ENCODE data around the gene SMIM10L2A. TPM values are rescaled to one million over a fixed set of nuclear protein-coding genes. Genes with fewer than 3 reads are reported as not detected.
A peak's percentile ranks its signal among the peaks of the same experiment; 100 is the strongest.

SMIM10L2A gene
- total RNA-seq (10 to 100 TPM; 11.0 to 14.4 TPM), polyA plus RNA-seq (ENCODE audit: insufficient read length in 2 of 2) (10 to 100 TPM; 41.6 to 47.0 TPM)
- long read RNA-seq, donor 1, full-length matches to known transcripts = 25 of 25 reads
- long read RNA-seq, donor 1, partial matches to known transcripts = 0 of 25 reads
- long read RNA-seq, donor 1, other reads (novel, unspliced or antisense) = 0 of 25 reads
- long read RNA-seq, donor 2, full-length matches to known transcripts = 10 of 10 reads
- long read RNA-seq, donor 2, partial matches to known transcripts = 0 of 10 reads
- long read RNA-seq, donor 2, other reads (novel, unspliced or antisense) = 0 of 10 reads
- long read RNA-seq, donor 3, full-length matches to known transcripts = 11 of 11 reads
- long read RNA-seq, donor 3, partial matches to known transcripts = 0 of 11 reads
- long read RNA-seq, donor 3, other reads (novel, unspliced or antisense) = 0 of 11 reads
- long read RNA-seq, donor 4, full-length matches to known transcripts = 1 of 1 reads
- long read RNA-seq, donor 4, partial matches to known transcripts = 0 of 1 reads
- long read RNA-seq, donor 4, other reads (novel, unspliced or antisense) = 0 of 1 reads

DNA sequence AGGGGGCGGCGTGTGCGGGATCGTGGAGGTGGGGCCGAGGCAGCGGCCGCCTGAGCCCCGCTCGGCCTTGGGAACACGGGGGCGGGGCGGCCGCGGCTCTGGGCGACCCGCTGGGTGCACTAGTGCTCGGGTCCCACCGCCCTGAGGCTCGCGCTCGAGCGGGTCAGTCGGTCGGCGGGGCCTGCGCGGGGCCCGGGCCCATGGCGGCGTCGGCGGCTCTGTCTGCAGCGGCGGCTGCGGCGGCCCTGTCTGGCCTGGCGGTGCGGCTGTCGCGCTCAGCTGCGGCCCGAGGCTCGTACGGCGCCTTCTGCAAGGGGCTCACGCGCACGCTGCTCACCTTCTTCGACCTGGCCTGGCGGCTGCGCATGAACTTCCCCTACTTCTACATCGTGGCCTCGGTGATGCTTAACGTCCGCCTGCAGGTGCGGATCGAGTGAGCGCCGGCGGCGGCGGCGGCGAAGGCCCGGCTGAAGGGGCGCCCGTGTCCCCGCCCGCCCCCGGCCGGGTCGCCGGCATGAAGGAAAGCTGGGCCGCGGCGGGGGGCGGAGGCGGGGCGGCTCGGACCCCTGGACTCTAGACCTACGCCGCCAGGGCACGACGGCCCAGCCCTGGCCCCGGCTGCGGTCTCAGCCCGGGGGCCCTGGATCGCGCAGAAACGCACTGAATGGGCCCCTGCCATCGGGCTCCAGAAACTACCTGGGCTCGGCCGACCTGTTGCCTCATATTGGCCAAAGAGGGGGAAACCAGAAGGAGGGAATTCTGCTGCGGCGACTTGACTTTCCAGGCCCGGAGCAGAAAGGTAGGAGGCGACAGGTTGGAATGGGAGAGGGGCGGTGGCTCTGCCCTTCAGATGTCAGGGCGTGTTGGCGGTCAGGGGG, at the start of gene SMIM10L2A:
Gene SMIM10L2A (plus strand): TSS at position 13 of the 878 bp plus-strand sequence. CDS start 188 bp downstream, at position 201.
- H3K27ac ChIP-seq (ENCODE audit: low read depth, low read length) = no peak within 1 kb of the TSS
- DNase-seq (ENCODE audit: low read depth in 4 of 6, low spot score in 6 of 6) = peak in 1 of 6 donors; percentile 4
- no peaks in the 10 kb centered on the region for H3K27me3 ChIP-seq (ENCODE audit: control insufficient read depth, insufficient read depth, low read length)
- H3K9me3 ChIP-seq (ENCODE audit: control insufficient read depth, insufficient read depth, low read length) = peaks cover 3% of the 10 kb centered on the region
- peak within 1 kb of the TSS; percentile 36 for H3K4me3 ChIP-seq (ENCODE audit: low read depth, low read length)
- no peaks in the 10 kb centered on the region for H3K36me3 ChIP-seq (ENCODE audit: control insufficient read depth, insufficient read depth, low read length)
- whole genome bisulfite sequencing (ENCODE audit: insufficient coverage) = 24% methylated on average over 94 of the region's 100 CpGs
- peaks cover 33% of the 10 kb centered on the region for H3K4me1 ChIP-seq (ENCODE audit: control insufficient read depth, insufficient read depth, low read length)

DNA sequence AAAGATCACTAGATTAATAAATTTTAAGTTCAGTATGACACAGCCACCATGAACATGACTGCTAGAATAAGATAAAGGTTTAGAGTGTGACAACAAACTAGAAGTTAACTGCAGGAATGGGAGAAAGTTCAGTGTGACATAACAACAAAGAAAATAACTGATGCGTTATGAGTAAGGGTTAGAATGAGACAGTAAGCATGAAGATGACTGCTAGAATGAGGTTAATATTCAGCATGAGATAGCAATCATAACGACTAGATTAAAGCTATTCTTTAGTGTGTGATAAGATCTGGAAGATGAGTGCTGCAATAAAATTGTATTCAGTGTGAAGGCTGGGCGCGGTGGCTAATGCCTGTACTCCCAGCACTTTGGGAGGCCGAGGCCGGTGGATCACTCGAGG, 48.4 kb upstream of the SMIM10L2A start:
- DNase-seq (ENCODE audit: low read depth in 4 of 6, low spot score in 6 of 6) = no peak
- Histone ChIP-seq H3K27ac (ENCODE audit: low read depth, low read length) (no peak overlapping the region), H3K4me3 (ENCODE audit: low read depth, low read length) (no peak overlapping the region), H3K27me3 (ENCODE audit: control insufficient read depth, insufficient read depth, low read length) (no peaks in the 10 kb centered on the region), H3K36me3 (ENCODE audit: control insufficient read depth, insufficient read depth, low read length) (no peaks in the 10 kb centered on the region), H3K4me1 (ENCODE audit: control insufficient read depth, insufficient read depth, low read length) (no peaks in the 10 kb centered on the region), H3K9me3 (ENCODE audit: control insufficient read depth, insufficient read depth, low read length) (peaks cover 2% of the 10 kb centered on the region)
- 83% methylated on average over 3 of the region's 7 CpGs for WGBS (ENCODE audit: insufficient coverage)

DNA sequence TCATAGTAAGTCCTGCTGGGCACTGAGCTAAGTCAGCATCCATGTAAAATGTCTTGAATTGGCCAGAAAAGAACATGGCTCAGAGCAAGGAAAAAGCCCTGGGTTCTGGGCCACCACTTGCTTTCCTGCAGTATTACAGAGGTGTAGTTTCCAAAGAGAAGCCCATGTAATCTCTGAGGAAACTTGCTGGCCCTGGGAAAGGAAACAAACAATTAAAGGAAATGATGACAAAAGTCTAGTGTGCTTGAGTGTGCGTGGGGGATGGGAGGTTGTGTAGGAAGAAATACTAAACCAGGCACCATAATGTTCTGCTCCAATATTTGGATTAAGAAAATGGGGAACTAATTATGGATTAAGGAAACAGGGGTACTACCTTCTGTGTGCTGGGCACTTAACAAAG, 39.5 kb upstream of the SMIM10L2A start:
- no peak for DNase-seq (ENCODE audit: low read depth in 4 of 6, low spot score in 6 of 6)
- H3K36me3 ChIP-seq (ENCODE audit: control insufficient read depth, insufficient read depth, low read length) = no peaks in the 10 kb centered on the region
- H3K27me3 ChIP-seq (ENCODE audit: control insufficient read depth, insufficient read depth, low read length) = no peaks in the 10 kb centered on the region
- H3K4me1 ChIP-seq (ENCODE audit: control insufficient read depth, insufficient read depth, low read length) = no peaks in the 10 kb centered on the region
- H3K4me3 ChIP-seq (ENCODE audit: low read depth, low read length) = no peak overlapping the region
- no peak overlapping the region for H3K27ac ChIP-seq (ENCODE audit: low read depth, low read length)
- 67% methylated on average over 1 of the region's 1 CpG for WGBS (ENCODE audit: insufficient coverage)
- no peaks in the 10 kb centered on the region for H3K9me3 ChIP-seq (ENCODE audit: control insufficient read depth, insufficient read depth, low read length)

DNA sequence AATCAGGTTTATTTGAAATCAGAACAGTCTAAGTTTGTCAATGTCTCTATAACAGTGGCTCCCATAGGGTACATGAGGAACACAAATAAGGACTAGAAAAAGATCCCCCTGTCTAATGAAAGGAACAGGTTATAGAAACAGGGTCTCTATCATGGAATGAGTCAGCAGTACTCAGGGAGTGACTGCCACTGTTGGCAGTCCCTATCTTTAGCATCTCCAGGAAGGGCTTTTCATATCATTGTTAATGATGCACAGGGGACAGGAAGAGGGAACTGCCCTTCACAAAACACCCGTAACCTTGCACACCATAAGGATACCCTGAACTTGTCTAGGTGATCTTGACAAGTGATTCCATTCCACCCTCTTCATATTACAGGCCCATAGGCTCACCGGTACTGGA, 38.5 kb upstream of the SMIM10L2A start:
- no peaks in the 10 kb centered on the region for H3K4me1 ChIP-seq (ENCODE audit: control insufficient read depth, insufficient read depth, low read length)
- no peaks in the 10 kb centered on the region for H3K36me3 ChIP-seq (ENCODE audit: control insufficient read depth, insufficient read depth, low read length)
- WGBS (ENCODE audit: insufficient coverage) = 80% methylated on average over 1 of the region's 2 CpGs
- no peak overlapping the region for H3K4me3 ChIP-seq (ENCODE audit: low read depth, low read length)
- H3K27me3 ChIP-seq (ENCODE audit: control insufficient read depth, insufficient read depth, low read length) = no peaks in the 10 kb centered on the region
- H3K9me3 ChIP-seq (ENCODE audit: control insufficient read depth, insufficient read depth, low read length) = no peaks in the 10 kb centered on the region
- DNase-seq (ENCODE audit: low read depth in 4 of 6, low spot score in 6 of 6) = no peak
- no peak overlapping the region for H3K27ac ChIP-seq (ENCODE audit: low read depth, low read length)

DNA sequence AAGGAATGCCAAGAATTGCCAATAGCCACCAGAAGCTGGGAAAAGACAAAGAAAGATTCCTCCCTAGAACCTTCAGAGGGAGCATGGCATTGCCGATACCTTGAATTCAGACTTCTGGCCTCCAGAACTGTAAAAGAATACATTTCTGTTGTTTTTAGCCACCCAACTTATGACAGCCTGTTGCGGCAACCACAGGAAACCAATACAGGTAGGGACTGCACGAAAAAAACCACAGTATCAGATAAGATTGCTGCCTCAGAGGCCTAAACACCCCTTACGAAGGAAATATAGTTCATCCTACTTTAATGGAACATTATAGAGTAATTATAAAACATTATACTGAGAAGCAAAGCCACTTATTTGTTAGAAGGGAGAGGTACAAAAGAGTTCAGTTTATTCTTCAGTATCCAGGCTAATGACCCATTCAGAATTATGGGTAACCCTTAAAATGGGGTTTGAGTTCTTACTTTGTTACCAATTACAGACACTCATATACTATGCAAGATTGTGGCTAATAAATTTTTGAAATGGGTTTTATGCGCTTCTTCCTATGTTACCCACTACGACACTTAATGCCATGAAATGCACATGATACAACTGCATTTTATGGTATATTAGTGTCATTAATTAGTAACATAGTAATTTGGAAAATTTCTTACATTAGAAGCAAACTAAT, 37.4 kb upstream of the SMIM10L2A start:
- no peaks in the 10 kb centered on the region for H3K4me1 ChIP-seq (ENCODE audit: control insufficient read depth, insufficient read depth, low read length)
- H3K9me3 ChIP-seq (ENCODE audit: control insufficient read depth, insufficient read depth, low read length) = no peaks in the 10 kb centered on the region
- WGBS (ENCODE audit: insufficient coverage) = no CpG with 5 or more reads among the region's 6 CpGs
- no peak overlapping the region for H3K27ac ChIP-seq (ENCODE audit: low read depth, low read length)
- no peaks in the 10 kb centered on the region for H3K36me3 ChIP-seq (ENCODE audit: control insufficient read depth, insufficient read depth, low read length)
- no peak for DNase-seq (ENCODE audit: low read depth in 4 of 6, low spot score in 6 of 6)
- H3K4me3 ChIP-seq (ENCODE audit: low read depth, low read length) = no peak overlapping the region
- no peaks in the 10 kb centered on the region for H3K27me3 ChIP-seq (ENCODE audit: control insufficient read depth, insufficient read depth, low read length)

DNA sequence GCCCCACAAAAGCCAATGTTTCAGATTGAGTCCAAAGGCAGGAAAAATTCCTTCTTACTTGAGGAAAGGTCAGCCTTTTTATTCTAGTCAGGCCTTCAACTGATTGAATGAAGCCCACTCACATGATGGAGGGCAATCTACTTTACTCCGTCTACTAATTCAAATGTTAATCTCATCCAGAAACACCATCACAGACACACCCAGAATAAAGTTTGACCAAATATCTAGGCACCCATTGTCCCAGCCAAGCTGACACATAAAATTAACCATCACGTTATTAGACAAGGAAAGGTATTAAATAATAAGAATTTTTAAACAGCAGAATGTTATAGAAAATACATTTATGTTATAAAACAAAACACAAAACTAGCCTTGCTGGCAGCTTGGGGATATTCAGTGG, 32.9 kb upstream of the SMIM10L2A start:
- DNase-seq (ENCODE audit: low read depth in 4 of 6, low spot score in 6 of 6) = no peak
- 100% methylated on average over 1 of the region's 2 CpGs for WGBS (ENCODE audit: insufficient coverage)
- H3K4me3 ChIP-seq (ENCODE audit: low read depth, low read length) = no peak overlapping the region
- H3K36me3 ChIP-seq (ENCODE audit: control insufficient read depth, insufficient read depth, low read length) = no peaks in the 10 kb centered on the region
- H3K4me1 ChIP-seq (ENCODE audit: control insufficient read depth, insufficient read depth, low read length) = no peaks in the 10 kb centered on the region
- H3K27ac ChIP-seq (ENCODE audit: low read depth, low read length) = no peak overlapping the region
- H3K27me3 ChIP-seq (ENCODE audit: control insufficient read depth, insufficient read depth, low read length) = no peaks in the 10 kb centered on the region
- H3K9me3 ChIP-seq (ENCODE audit: control insufficient read depth, insufficient read depth, low read length) = no peaks in the 10 kb centered on the region

DNA sequence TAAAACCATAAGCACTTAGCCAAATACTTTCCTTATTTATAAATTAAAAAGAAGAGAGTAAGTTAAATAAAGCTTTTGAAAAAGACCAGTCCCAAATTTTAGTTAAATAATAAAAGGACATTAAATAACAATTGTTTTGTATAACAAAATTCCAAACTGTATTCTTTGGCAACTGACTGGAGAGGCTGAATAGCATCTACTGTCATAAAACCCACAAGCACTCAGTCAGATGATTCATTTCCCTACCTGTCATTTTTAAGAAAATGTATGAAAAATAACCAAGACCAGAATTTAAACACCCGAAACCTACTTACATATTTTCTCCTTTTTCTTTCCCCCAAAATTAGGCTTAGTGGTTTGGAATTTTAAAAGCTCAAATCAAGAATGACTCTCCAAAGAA, 32.5 kb upstream of the SMIM10L2A start:
- H3K4me3 ChIP-seq (ENCODE audit: low read depth, low read length) = no peak overlapping the region

DNA sequence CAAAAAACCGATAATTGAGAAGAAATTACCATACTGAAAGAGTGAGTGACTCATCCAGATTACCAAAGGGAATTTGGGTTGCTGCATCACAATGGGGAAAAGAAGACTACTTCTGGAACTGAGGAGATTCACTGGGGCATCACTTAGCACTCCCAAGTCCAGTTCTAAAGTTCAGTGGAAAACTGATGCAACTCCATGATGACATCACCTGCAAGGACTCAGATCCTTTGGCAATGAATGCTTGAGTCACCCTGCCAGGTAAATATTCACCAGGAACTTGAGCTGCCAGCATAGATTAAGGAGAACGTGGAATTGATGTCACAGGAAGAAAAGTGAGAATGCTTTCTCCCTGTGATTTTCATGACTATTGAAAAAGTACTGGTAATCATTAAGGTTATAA, 32.0 kb upstream of the SMIM10L2A start:
- DNase-seq (ENCODE audit: low read depth in 4 of 6, low spot score in 6 of 6) = no peak
- Histone ChIP-seq H3K9me3 (ENCODE audit: control insufficient read depth, insufficient read depth, low read length) (no peaks in the 10 kb centered on the region), H3K27ac (ENCODE audit: low read depth, low read length) (no peak overlapping the region), H3K4me1 (ENCODE audit: control insufficient read depth, insufficient read depth, low read length) (no peaks in the 10 kb centered on the region), H3K4me3 (ENCODE audit: low read depth, low read length) (no peak overlapping the region), H3K27me3 (ENCODE audit: control insufficient read depth, insufficient read depth, low read length) (no peaks in the 10 kb centered on the region), H3K36me3 (ENCODE audit: control insufficient read depth, insufficient read depth, low read length) (no peaks in the 10 kb centered on the region)
- WGBS (ENCODE audit: insufficient coverage) = 63% methylated on average over 1 of the region's 2 CpGs

More for the DNA sequence above, 32.5 kb upstream of the SMIM10L2A start:
- H3K27me3 ChIP-seq (ENCODE audit: control insufficient read depth, insufficient read depth, low read length) = no peaks in the 10 kb centered on the region
- no peaks in the 10 kb centered on the region for H3K9me3 ChIP-seq (ENCODE audit: control insufficient read depth, insufficient read depth, low read length)
- no CpG with 5 or more reads among the region's 1 CpG for WGBS (ENCODE audit: insufficient coverage)
- no peak overlapping the region for H3K27ac ChIP-seq (ENCODE audit: low read depth, low read length)
- H3K36me3 ChIP-seq (ENCODE audit: control insufficient read depth, insufficient read depth, low read length) = no peaks in the 10 kb centered on the region
- no peak for DNase-seq (ENCODE audit: low read depth in 4 of 6, low spot score in 6 of 6)
- H3K4me1 ChIP-seq (ENCODE audit: control insufficient read depth, insufficient read depth, low read length) = no peaks in the 10 kb centered on the region

DNA sequence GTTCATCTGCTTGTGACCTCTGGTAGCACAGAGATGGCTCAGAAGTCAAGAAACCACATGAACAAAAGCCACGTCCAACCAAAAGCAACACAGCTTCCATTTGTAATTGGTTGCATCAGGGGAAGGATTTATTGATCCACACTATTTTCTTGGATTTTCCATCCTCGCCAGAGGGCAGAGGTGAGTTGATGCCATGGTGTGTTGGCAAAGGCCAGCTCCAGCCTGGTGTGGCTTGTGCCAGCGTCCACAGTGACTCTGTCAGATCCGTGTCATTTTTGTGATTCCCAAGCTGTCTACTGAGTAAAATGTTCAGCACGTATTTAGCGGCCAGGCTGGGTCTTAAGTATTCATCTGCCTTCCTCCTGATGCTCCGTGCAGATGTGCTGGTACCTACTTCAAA, 30.0 kb upstream of the SMIM10L2A start:
- Histone ChIP-seq H3K4me3 (ENCODE audit: low read depth, low read length) (no peak overlapping the region), H3K9me3 (ENCODE audit: control insufficient read depth, insufficient read depth, low read length) (no peaks in the 10 kb centered on the region), H3K4me1 (ENCODE audit: control insufficient read depth, insufficient read depth, low read length) (no peaks in the 10 kb centered on the region), H3K27ac (ENCODE audit: low read depth, low read length) (no peak overlapping the region), H3K36me3 (ENCODE audit: control insufficient read depth, insufficient read depth, low read length) (no peaks in the 10 kb centered on the region), H3K27me3 (ENCODE audit: control insufficient read depth, insufficient read depth, low read length) (no peaks in the 10 kb centered on the region)
- WGBS (ENCODE audit: insufficient coverage) = 78% methylated on average over 6 of the region's 7 CpGs
- no peak for DNase-seq (ENCODE audit: low read depth in 4 of 6, low spot score in 6 of 6)
